AG04449 (cell line): ENCODE results near the gene NECTIN2.

Source experiments
- CTCF ChIA-PET: fragments of 350-600 bp; formaldehyde crosslinking; extraction: SDS; loops from one replicate; lab custom pipeline; 2021; ENCODE audit warnings: antibody characterized with exemption; lab: Yijun Ruan, JAX
- POLR2A ChIA-PET: fragments of 400-600, 350-600 bp; formaldehyde crosslinking; extraction: SDS; loops from one replicate; lab custom pipeline; 2020; ENCODE audit warnings: antibody characterized with exemption, inconsistent platforms; lab: Yijun Ruan, JAX
- DNase-seq: peaks from one replicate; pipeline ENCODE4 v3.0.0-alpha.2; 2010; ENCODE audit warnings: low read depth, low spot score
- H3K4me3 ChIP-seq: 2 replicates; pipeline ENCODE4 v1.5.1; 2011; ENCODE audit warnings: low read depth, mild to moderate bottlenecking, control low read depth, low read length
- CTCF ChIP-seq: IDR thresholded peaks from one replicate; pipeline ENCODE4 v1.5.1; 2011; ENCODE audit warnings: mild to moderate bottlenecking, moderate library complexity, low read length, control low read depth, inconsistent platforms; ENCODE audit not compliant: insufficient read depth; ENCODE audit errors: missing control alignments

Gene NECTIN2

DNA sequence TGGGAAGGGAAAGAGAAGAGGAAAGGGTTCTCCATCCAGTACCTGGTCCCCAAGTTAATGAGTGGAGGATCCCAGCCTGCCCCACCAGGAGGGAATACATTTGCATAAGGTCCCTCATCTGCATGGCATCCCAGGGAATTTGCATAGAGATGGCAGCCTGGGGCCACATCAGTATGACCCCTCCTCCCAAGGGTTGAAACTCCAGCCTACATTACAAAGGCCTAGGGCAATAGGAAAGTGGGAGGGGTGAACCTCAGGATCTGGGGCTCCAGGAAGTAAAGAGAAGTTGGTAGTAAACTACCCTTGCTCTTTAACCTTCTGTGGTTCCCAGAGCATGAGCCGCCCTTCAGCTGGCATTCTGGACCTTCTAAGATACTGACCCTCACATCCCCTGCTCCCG, 6.8 kb upstream of the NECTIN2 start:
- CTCF ChIA-PET = interaction anchor here (1.0 kb wide), 1 partner anchor 55 kb away, joined by 7 read pairs; no protein-coding TSS in a partner anchor
- TF ChIP-seq CTCF = no peak
- no peak overlapping the region for H3K4me3 ChIP-seq
- DNase-seq = no peak
- POLR2A ChIA-PET = no interaction called here

DNA sequence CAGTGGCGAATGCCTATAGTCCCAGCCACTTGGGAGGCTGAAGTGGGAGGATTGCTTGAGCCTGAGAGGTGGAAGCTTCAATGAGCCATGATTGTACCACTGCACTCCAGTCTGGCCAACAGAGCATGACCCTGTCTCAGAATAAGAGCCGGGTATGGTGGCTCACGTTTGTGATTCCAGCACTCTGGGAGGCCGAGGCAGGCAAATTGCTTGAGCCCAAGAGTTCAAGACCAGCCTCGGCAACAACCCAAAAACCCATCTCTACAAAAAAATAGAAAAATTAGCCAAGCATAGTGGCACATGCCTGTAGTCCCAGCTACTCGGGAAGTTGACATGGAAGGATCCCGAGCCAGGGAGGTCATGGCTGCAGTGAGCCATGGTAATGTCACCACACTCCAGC, 5.3 kb upstream of the NECTIN2 start:
- ChIA-PET CTCF (interaction anchor here (0.7 to 4.6 kb wide), 6 partner anchors 51 to 270 kb away, joined by 3 to 75 read pairs (median 4); no protein-coding TSS in a partner anchor), POLR2A (no interaction called here)
- no peak for TF ChIP-seq CTCF

DNA sequence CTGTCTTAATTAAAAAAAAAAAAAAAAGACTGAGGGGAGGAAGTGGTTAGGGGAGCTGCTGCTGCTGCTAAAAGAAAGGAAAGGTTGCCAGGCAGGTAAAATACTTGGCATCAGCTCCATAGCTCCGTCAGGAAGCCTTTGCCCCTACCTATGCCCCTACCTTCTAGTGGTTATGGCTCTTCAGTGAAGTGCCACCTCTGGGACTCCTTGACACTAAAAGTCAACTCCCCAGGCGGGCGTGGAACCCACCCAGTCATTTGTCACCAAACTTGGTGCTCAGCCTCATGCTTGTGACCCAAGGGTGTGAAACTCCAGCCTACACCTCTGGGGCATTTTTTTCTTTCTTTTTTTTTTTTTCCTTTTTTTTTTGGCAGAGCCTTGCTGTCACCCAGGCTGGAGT, 4.9 kb upstream of the NECTIN2 start:
- no peak for TF ChIP-seq CTCF
- no peak overlapping the region for H3K4me3 ChIP-seq
- DNase-seq = no peak
- ChIA-PET POLR2A (interaction anchor here (0.7 kb wide), 1 partner anchor 111 kb away, joined by 3 read pairs; no protein-coding TSS in a partner anchor), CTCF (interaction anchor here (1.1 to 4.6 kb wide), 6 partner anchors 56 to 271 kb away, joined by 3 to 75 read pairs (median 4); no protein-coding TSS in a partner anchor)

More for the DNA sequence above, 5.3 kb upstream of the NECTIN2 start:
- H3K4me3 ChIP-seq = no peak overlapping the region
- no peak for DNase-seq

DNA sequence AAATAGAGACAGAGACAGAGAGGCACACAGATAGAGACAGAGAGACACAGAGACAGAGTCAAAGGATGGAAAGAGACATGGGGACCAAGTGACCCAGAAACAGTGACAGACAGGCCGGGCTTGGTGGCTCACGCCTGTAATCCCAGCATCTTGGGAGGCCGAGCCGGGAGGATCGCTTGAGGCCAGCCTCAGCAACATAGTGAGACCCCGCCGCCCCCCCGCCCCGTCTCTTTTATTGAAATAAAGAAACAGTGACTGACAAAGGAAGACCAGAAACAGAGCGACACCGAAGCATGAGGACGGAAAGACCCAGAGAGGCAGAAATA, 848 bp upstream of the NECTIN2 start:
- POLR2A ChIA-PET = interaction anchor here (0.6 kb wide), 1 partner anchor 106 kb away, joined by 3 read pairs; no protein-coding TSS in a partner anchor
- peak overlapping the region; percentile 87 for H3K4me3 ChIP-seq
- TF ChIP-seq CTCF = no peak
- DNase-seq = no peak
- CTCF ChIA-PET = interaction anchor here (0.9 to 6.7 kb wide), 7 partner anchors 15 to 169 kb away, joined by 3 to 50 read pairs (median 7); no protein-coding TSS in a partner anchor

- CTCF ChIA-PET = interaction anchor here (0.6 to 6.7 kb wide), 8 partner anchors 39 to 258 kb away, joined by 3 to 50 read pairs (median 6); no protein-coding TSS in a partner anchor
- TF ChIP-seq CTCF = no peak
- H3K4me3 ChIP-seq = peak overlapping the region; percentile 89
- DNase-seq = no peak
- POLR2A ChIA-PET = interaction anchor here (0.7 to 1.0 kb wide), 2 partner anchors 44 to 97 kb away, joined by 3 to 5 read pairs; no protein-coding TSS in a partner anchor
These were observed 502 bp downstream of the NECTIN2 start for GRCh38 chr19:44846455-44847143.
